GM19193 (cell line): ENCODE measurements around the gene LRRN4.

Experiments
- POLR2A ChIP-seq: IDR thresholded peaks from 4 replicates; pipeline ENCODE4 v1.6.1; 2011; ENCODE audit not compliant: insufficient read depth, insufficient read length; ENCODE audit errors: extremely low read depth

LRRN4 gene

GRCh38 chr20:6053776-6054688 is at the start of gene LRRN4:
Gene LRRN4, minus strand, starts transcription at chr20:6054060. Its CDS starts 1,261 bp downstream, at chr20:6052799.
- no peak for TF ChIP-seq POLR2A

GRCh38 chr20:6103301-6103700 is 49.4 kb upstream of the LRRN4 start:
- TF ChIP-seq POLR2A: no peak

GRCh38 chr20:6101346-6101745 is 47.5 kb upstream of the LRRN4 start:
- TF ChIP-seq POLR2A: no peak

GRCh38 chr20:6100246-6100645 is 46.4 kb upstream of the LRRN4 start:
- TF ChIP-seq POLR2A: no peak

- no peak for TF ChIP-seq POLR2A
These were observed 46.0 kb upstream of the LRRN4 start for GRCh38 chr20:6099819-6100218.

- no peak for TF ChIP-seq POLR2A
These were observed 41.5 kb upstream of the LRRN4 start for GRCh38 chr20:6095409-6095808.

- TF ChIP-seq POLR2A: no peak
These were observed 40.7 kb upstream of the LRRN4 start for GRCh38 chr20:6094565-6094964.

- TF ChIP-seq POLR2A: no peak
These were observed 40.2 kb upstream of the LRRN4 start for GRCh38 chr20:6094063-6094462.

GRCh38 chr20:6091661-6092060 is 37.8 kb upstream of the LRRN4 start:
- TF ChIP-seq POLR2A: no peak

GRCh38 chr20:6086868-6087267 is 33.0 kb upstream of the LRRN4 start:
- TF ChIP-seq POLR2A: no peak

GRCh38 chr20:6083926-6084325 is 30.1 kb upstream of the LRRN4 start:
- TF ChIP-seq POLR2A: no peak

GRCh38 chr20:6081236-6081635 is 27.4 kb upstream of the LRRN4 start:
- TF ChIP-seq POLR2A: no peak

- TF ChIP-seq POLR2A: no peak
These were observed 25.2 kb upstream of the LRRN4 start for GRCh38 chr20:6079016-6079415.

GRCh38 chr20:6075428-6076219 is 21.8 kb upstream of the LRRN4 start:
- TF ChIP-seq POLR2A: no peak

GRCh38 chr20:6074784-6075183 is 20.9 kb upstream of the LRRN4 start:
- TF ChIP-seq POLR2A: no peak

- no peak for TF ChIP-seq POLR2A
These were observed 20.3 kb upstream of the LRRN4 start for GRCh38 chr20:6074145-6074561.
